ENCODE data around the gene PIK3R5. TPM values are rescaled to one million over a fixed set of nuclear protein-coding genes. Genes with fewer than 3 reads are reported as not detected.

Gene PIK3R5
- total RNA-seq, 1 experiment from 2014 or later: 0.09 TPM

DNA sequence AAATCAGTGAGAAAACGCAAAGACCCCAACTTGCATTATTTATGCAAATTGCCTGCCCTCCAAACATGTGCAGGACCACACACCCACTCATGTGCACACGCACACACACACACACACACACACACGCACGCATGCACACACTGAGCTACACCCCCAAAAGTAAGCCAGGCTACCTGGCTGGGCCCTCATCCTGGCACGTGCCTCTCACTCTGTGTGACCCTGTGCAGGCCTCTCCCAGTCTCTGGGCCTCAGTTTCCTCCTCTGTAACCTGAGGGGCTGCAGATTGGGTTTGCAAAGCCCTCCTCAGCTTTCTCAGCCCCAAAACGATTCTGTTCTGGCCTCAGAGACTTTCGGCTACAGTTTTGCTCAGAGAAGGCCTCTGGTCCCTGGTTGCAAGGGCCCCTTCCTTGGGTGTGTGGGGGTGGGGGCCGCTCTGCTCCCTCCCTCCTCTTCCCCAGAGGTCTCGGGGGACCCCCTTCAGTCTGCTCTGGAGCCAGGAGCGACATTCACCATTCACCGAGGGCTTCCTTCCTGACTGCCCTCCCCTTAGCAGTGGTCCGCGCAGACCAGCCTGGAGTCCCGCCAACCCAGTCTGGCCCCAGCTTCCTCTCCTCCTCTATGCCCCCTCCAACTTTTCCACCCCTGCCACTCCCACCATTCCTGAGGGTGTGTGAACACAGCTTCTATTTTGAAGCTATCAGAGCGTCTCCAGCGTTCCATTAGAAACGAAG lies 92.6 kb downstream of the PIK3R5 start:
- Histone ChIP-seq H3K27me3 (replicated peaks; ENCODE audit: insufficient read depth, low read depth, low read length, poor library complexity) (no peaks in the 10 kb centered on the region), H3K27ac (ENCODE audit: low read depth, low read length, poor library complexity, severe bottlenecking) (no peak overlapping the region), H3K9me3 (ENCODE audit: low read depth, low read length, poor library complexity, severe bottlenecking) (no peaks in the 10 kb centered on the region), H3K4me1 (ENCODE audit: insufficient read depth, low read length, poor library complexity, severe bottlenecking) (no peaks in the 10 kb centered on the region), H3K36me3 (ENCODE audit: insufficient read depth, low read length, poor library complexity, severe bottlenecking) (no peaks in the 10 kb centered on the region), H3K4me3 (ENCODE audit: low read depth, low read length, poor library complexity, severe bottlenecking) (no peak overlapping the region)
- DNase-seq (ENCODE audit: low spot score): no peak
- intact Hi-C loops (cut with micrococcal nuclease; ENCODE audit: unreplicated experiment): no loop called here
- BruUV-seq (replicated peaks): no TSS peak
- ChIA-PET CTCF (no interaction called here), POLR2A (ENCODE audit: low non-redundant PET) (interaction anchor here (0.5 kb wide), 1 partner anchor 70 kb away, joined by 4 read pairs; no protein-coding TSS in a partner anchor)
- TF ChIP-seq EZH2 (IDR thresholded peaks at IDR 0.05; ENCODE audit: borderline replicate concordance, low read depth, low read length, poor library complexity, severe bottlenecking): no peak
- TF ChIP-seq, protein P1, sequence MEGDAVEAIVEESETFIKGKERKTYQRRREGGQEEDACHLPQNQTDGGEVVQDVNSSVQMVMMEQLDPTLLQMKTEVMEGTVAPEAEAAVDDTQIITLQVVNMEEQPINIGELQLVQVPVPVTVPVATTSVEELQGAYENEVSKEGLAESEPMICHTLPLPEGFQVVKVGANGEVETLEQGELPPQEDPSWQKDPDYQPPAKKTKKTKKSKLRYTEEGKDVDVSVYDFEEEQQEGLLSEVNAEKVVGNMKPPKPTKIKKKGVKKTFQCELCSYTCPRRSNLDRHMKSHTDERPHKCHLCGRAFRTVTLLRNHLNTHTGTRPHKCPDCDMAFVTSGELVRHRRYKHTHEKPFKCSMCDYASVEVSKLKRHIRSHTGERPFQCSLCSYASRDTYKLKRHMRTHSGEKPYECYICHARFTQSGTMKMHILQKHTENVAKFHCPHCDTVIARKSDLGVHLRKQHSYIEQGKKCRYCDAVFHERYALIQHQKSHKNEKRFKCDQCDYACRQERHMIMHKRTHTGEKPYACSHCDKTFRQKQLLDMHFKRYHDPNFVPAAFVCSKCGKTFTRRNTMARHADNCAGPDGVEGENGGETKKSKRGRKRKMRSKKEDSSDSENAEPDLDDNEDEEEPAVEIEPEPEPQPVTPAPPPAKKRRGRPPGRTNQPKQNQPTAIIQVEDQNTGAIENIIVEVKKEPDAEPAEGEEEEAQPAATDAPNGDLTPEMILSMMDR (conservative IDR thresholded peaks at IDR 0.05; ENCODE audit: low read depth, low read length): no peak

DNA sequence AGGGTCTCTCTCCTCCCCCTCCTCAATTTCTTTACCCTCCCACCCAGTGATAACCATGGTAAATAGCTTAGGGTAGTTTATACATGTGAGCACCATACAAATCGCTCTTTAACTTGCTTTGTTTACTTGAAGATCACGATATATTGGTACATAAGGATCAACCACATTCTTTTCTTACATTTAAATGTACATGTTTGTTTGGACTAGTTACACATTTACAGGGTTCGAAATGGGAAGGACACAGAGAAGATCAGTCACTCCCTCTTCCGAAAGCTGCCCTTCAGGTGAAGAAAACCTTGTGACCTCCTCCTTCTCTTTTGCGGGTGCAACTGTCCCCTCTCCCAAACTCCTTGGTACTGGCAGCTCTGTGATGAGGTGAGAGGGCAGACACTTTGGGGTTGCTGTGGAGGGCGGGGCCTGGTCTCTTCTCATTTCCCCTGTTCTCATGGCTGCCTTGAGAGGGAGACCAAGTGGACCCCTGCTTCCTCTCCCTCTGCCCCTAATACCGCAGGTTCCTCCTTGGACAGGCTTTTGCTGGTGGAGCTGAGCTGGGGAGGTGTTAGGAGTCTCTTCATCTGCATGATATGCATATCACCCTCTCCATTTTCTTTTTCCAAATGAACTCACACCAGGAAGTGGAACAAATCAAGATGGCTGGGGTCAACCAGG lies 93.3 kb downstream of the PIK3R5 start:
- Histone ChIP-seq H3K27me3 (replicated peaks; ENCODE audit: insufficient read depth, low read depth, low read length, poor library complexity) (no peaks in the 10 kb centered on the region), H3K27ac (ENCODE audit: low read depth, low read length, poor library complexity, severe bottlenecking) (no peak overlapping the region), H3K4me3 (ENCODE audit: low read depth, low read length, poor library complexity, severe bottlenecking) (no peak overlapping the region), H3K36me3 (ENCODE audit: insufficient read depth, low read length, poor library complexity, severe bottlenecking) (no peaks in the 10 kb centered on the region), H3K4me1 (ENCODE audit: insufficient read depth, low read length, poor library complexity, severe bottlenecking) (no peaks in the 10 kb centered on the region), H3K9me3 (ENCODE audit: low read depth, low read length, poor library complexity, severe bottlenecking) (no peaks in the 10 kb centered on the region)
- no TSS peak for BruUV-seq (replicated peaks)
- ChIA-PET CTCF (no interaction called here), POLR2A (ENCODE audit: low non-redundant PET) (interaction anchor here (0.6 kb wide), 1 partner anchor 54 kb away, joined by 4 read pairs; no protein-coding TSS in a partner anchor)
- TF ChIP-seq, protein P1 (conservative IDR thresholded peaks at IDR 0.05; ENCODE audit: low read depth, low read length): no peak
- TF ChIP-seq EZH2 (IDR thresholded peaks at IDR 0.05; ENCODE audit: borderline replicate concordance, low read depth, low read length, poor library complexity, severe bottlenecking): no peak
- intact Hi-C loops (cut with micrococcal nuclease; ENCODE audit: unreplicated experiment): no loop called here
- no peak for DNase-seq (ENCODE audit: low spot score)

DNA sequence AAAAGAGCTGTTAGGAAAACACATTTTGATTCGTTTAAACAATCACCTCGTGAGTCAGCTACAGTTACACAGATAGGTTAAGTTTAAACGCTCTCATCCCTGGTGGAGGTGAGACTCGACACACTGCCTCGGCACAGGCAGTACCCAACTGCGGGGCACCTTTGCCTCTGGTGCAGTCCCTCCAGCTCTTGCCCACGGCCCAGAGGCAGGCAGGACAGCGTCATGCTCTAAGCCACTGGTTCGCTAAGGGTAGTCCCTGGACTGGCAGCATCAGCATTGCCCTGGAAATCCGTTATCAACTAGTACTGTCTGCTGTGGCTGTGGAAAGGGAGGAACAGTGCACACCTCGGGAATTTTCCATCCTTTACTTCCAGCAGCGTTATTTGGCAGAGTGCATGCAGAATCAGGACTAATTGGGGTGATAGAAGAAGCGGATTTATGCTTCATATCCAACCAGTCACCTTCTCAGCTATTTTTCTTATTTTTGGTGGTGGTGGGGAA lies 94.4 kb downstream of the PIK3R5 start:
- ChIA-PET POLR2A (ENCODE audit: low non-redundant PET) (interaction anchor here (0.6 kb wide), 1 partner anchor 53 kb away, joined by 4 read pairs; no protein-coding TSS in a partner anchor), CTCF (no interaction called here)
- TF ChIP-seq EZH2 (IDR thresholded peaks at IDR 0.05; ENCODE audit: borderline replicate concordance, low read depth, low read length, poor library complexity, severe bottlenecking): no peak
- TF ChIP-seq, protein P1 (conservative IDR thresholded peaks at IDR 0.05; ENCODE audit: low read depth, low read length): no peak
- Histone ChIP-seq H3K9me3 (ENCODE audit: low read depth, low read length, poor library complexity, severe bottlenecking) (no peaks in the 10 kb centered on the region), H3K27ac (ENCODE audit: low read depth, low read length, poor library complexity, severe bottlenecking) (no peak overlapping the region), H3K4me3 (ENCODE audit: low read depth, low read length, poor library complexity, severe bottlenecking) (no peak overlapping the region), H3K4me1 (ENCODE audit: insufficient read depth, low read length, poor library complexity, severe bottlenecking) (no peaks in the 10 kb centered on the region), H3K27me3 (replicated peaks; ENCODE audit: insufficient read depth, low read depth, low read length, poor library complexity) (no peaks in the 10 kb centered on the region), H3K36me3 (ENCODE audit: insufficient read depth, low read length, poor library complexity, severe bottlenecking) (no peaks in the 10 kb centered on the region)
- no peak for DNase-seq (ENCODE audit: low spot score)
- BruUV-seq (replicated peaks): no TSS peak
- intact Hi-C loops (cut with micrococcal nuclease; ENCODE audit: unreplicated experiment): no loop called here

Measured in A673 (cell line).